Kidney epithelial cell (primary cell): ENCODE data around the gene METAP1. TPM values are rescaled to one million over a fixed set of nuclear protein-coding genes. Genes with fewer than 3 reads are reported as not detected.

Source experiments
- DNase-seq: peaks from one replicate; pipeline ENCODE4 v3.0.0-alpha.2; 2010; ENCODE audit warnings: low read depth
- H3K27me3 ChIP-seq: 2 replicates; pipeline ENCODE4 v1.6.0; 2011; ENCODE audit warnings: low read length; ENCODE audit not compliant: control insufficient read depth, insufficient read depth
- H3K36me3 ChIP-seq: 2 replicates; pipeline ENCODE4 v1.5.1; 2011; ENCODE audit warnings: low read length; ENCODE audit not compliant: control insufficient read depth, insufficient read depth
- H3K4me3 ChIP-seq: 2 replicates; pipeline ENCODE4 v1.5.1; 2011; ENCODE audit warnings: low read depth, mild to moderate bottlenecking, control low read depth, low read length
- CTCF ChIP-seq: IDR thresholded peaks from 2 replicates; pipeline ENCODE4 v1.5.1; 2011; ENCODE audit warnings: mild to moderate bottlenecking, moderate library complexity, low read length, control low read depth, inconsistent platforms; ENCODE audit not compliant: insufficient read depth, poor library complexity, severe bottlenecking
- total RNA-seq: library from RNA; depleted of rRNA; stranded (reverse); fragments of >200 nt; gene quantifications from 2 replicates; pipeline ENCODE4 v1.2.3, GENCODE V29; 2015

METAP1 gene
- total RNA-seq, 1 donor from 2014 or later = 58.9 TPM

- no peak for DNase-seq
- TF ChIP-seq CTCF = no peak
Measured at GRCh38 chr4:99028187-99028586, 32.7 kb downstream of the METAP1 start.

GRCh38 chr4:99029018-99029735, 33.7 kb downstream of the METAP1 start:
- Histone ChIP-seq H3K36me3 (no peaks in the 10 kb centered on the region), H3K27me3 (no peaks in the 10 kb centered on the region), H3K4me3 (no peak overlapping the region)
- no peak for TF ChIP-seq CTCF
- no peak for DNase-seq

More at GRCh38 chr4:99028187-99028586, 32.7 kb downstream of the METAP1 start:
- Histone ChIP-seq H3K27me3 (no peaks in the 10 kb centered on the region), H3K36me3 (no peaks in the 10 kb centered on the region), H3K4me3 (no peak overlapping the region)

GRCh38 chr4:99029852-99030251, 34.3 kb downstream of the METAP1 start:
- Histone ChIP-seq H3K36me3 (no peaks in the 10 kb centered on the region), H3K27me3 (no peaks in the 10 kb centered on the region), H3K4me3 (no peak overlapping the region)
- no peak for DNase-seq
- no peak for TF ChIP-seq CTCF

- no peaks in the 10 kb centered on the region for H3K36me3 ChIP-seq
- no peak for TF ChIP-seq CTCF
- DNase-seq = no peak
Measured at GRCh38 chr4:99033956-99034355, 38.4 kb downstream of the METAP1 start.

GRCh38 chr4:99038213-99038612, 42.7 kb downstream of the METAP1 start:
- Histone ChIP-seq H3K27me3 (no peaks in the 10 kb centered on the region), H3K4me3 (no peak overlapping the region), H3K36me3 (no peaks in the 10 kb centered on the region)
- DNase-seq = no peak
- TF ChIP-seq CTCF = no peak

More at GRCh38 chr4:99033956-99034355, 38.4 kb downstream of the METAP1 start:
- Histone ChIP-seq H3K4me3 (no peak overlapping the region), H3K27me3 (no peaks in the 10 kb centered on the region)

GRCh38 chr4:99043346-99043745, 47.8 kb downstream of the METAP1 start:
- Histone ChIP-seq H3K27me3 (no peaks in the 10 kb centered on the region), H3K36me3 (no peaks in the 10 kb centered on the region), H3K4me3 (no peak overlapping the region)
- TF ChIP-seq CTCF = no peak
- DNase-seq = no peak
